ENCODE results near the gene NUP107.

- TF ChIP-seq CTCF (conservative IDR thresholded peaks at IDR 0.05; ENCODE audit: low read length): no peak
- TF ChIP-seq EZH2phosphoT487 (IDR thresholded peaks at IDR 0.05; ENCODE audit: borderline replicate concordance, low read depth, low read length): no peak
These were observed 99.0 kb downstream of the NUP107 start for GRCh38 chr12:68785823-68786222.

Data from OCI-LY7 (cell line).